ENCODE data around the gene ETFA.

- TF ChIP-seq EGR1 (IDR thresholded peaks at IDR 0.05) = no peak
- no peak for TF ChIP-seq ZBTB7A (IDR thresholded peaks at IDR 0.05; ENCODE audit: low read depth)
- TF ChIP-seq NFIC (IDR thresholded peaks at IDR 0.05) = no peak
- no peak for TF ChIP-seq YY1 (IDR thresholded peaks at IDR 0.05; ENCODE audit: low read depth)
- no peak for TF ChIP-seq CREB1 (IDR thresholded peaks at IDR 0.05; ENCODE audit: low read depth)
- TF ChIP-seq, protein P1, sequence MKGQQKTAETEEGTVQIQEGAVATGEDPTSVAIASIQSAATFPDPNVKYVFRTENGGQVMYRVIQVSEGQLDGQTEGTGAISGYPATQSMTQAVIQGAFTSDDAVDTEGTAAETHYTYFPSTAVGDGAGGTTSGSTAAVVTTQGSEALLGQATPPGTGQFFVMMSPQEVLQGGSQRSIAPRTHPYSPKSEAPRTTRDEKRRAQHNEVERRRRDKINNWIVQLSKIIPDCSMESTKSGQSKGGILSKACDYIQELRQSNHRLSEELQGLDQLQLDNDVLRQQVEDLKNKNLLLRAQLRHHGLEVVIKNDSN (IDR thresholded peaks at IDR 0.05) = no peak
Measured at GRCh38 chr15:76296849-76297248, 14.4 kb downstream of the ETFA start.
